Brain pericyte (primary cell): ENCODE results near the gene GPR101.

Source experiments
- DNase-seq: peaks from one replicate; pipeline ENCODE4 v3.0.0-alpha.2; 2012; ENCODE audit warnings: low read depth, low spot score

The GPR101 gene, protein sequence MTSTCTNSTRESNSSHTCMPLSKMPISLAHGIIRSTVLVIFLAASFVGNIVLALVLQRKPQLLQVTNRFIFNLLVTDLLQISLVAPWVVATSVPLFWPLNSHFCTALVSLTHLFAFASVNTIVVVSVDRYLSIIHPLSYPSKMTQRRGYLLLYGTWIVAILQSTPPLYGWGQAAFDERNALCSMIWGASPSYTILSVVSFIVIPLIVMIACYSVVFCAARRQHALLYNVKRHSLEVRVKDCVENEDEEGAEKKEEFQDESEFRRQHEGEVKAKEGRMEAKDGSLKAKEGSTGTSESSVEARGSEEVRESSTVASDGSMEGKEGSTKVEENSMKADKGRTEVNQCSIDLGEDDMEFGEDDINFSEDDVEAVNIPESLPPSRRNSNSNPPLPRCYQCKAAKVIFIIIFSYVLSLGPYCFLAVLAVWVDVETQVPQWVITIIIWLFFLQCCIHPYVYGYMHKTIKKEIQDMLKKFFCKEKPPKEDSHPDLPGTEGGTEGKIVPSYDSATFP

DNA sequence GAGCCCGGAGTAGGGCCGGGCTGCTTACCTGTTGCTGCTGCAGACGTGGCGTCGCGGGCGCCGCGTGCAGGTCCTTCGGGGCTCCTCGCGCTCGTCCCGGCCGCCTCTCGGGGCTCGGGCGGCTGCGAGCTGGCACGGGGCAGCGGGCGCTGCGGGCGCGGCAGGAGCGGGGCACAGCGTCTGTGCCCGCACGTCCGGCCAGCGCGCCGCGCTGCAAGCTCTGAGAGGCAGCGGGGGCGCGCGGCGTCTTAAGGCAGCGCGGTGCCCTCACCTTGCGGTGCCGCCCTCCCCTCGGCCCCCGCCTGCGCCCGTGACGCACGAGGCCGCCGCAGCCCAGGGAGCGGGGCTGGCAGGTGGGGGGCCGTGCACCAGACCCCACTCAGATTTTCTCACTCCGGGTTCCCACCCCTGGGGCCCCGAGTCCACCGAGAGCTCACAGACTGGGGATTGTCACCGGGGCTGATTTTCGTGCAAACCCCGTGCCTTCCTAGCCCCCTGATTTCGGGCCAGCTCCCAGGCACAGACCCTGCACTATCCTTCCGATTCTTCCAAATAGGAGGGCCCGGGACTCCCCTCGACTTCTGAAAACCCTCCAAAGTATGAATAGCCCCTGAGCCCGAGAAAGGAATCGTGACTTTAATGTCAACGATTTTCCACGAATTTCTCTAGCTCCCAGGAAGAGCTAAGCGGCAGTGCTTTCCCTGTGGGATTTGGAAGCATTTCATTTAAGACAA lies at the start of gene GPR101:
TSS of gene GPR101 (minus strand) at position 222 of the 734 bp plus-strand sequence. CDS start 2,321 bp downstream, outside the sequence.
- no peak for DNase-seq

DNA sequence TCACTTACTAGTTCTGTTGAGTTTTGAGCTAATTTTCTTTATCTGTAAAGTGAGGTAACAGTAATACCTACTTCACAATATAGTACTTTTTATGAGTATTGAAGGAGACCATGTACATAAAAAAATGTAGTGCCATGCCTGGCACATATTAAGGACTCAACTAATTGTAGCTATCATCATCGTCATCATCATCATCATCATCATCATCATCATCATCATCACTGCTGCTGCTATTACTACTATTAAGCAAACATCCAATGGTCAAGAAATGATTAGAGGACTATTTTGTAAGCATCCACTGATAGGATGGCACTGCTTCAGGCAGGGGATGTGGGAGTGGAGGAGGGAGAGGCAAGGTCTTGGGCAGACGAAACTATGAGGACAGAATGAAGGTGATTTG lies 47.4 kb upstream of the GPR101 start:
- DNase-seq = no peak

DNA sequence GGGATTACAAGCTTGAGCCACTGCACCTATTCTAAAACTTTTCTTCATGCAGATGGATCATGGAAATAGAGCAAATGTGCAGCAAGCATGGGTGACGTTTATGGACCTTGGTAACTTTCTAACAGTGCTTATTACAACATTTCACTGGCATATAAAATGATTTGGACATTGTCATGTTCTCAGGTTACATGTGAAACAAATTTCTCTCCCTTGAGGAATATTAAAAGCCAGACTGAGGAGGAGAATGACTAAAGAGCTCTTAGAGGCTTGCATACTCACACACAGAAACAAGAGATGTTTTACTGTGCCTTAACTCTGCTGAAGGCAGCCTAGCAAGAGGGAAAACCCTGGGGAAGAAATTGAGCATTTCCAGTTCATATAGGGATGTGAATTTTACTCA lies 38.6 kb upstream of the GPR101 start:
- DNase-seq = no peak

DNA sequence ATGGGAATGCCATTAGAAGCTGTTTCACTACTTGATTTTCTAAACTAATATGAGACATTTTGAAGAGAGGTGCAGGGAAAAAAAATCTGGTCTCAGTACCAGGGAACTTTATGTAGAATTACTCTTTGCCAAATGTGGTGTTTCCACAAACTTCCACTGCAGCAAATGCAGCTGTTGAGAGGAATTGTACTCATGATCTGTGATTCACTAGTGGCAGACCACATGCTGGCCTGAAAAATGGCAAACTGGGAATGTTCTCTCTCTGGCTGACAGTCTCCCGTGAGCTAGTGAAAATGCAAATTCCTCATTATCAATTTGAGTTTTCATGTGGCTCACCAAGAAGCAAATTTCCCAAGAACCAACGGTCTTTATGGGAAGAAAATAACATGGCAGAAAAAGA lies 37.8 kb upstream of the GPR101 start:
- no peak for DNase-seq

DNA sequence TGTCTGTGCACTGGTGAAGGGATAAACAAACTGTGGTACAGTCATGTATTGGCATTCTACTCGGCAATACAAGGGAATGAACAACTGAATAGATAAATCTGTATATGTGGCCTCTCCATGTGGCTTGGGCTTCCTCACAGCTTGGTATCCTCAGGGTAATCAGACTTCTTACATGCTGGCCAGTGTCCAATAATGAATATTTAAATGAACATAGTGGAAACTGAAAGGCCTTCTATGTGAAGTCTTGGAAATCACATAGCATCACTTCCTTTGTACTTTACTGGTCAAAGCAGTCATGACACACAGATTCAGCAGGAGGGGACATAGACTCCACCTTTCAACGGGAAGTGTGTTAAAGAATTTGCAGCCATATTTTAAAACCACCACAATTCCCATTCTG lies 33.4 kb upstream of the GPR101 start:
- DNase-seq = no peak

DNA sequence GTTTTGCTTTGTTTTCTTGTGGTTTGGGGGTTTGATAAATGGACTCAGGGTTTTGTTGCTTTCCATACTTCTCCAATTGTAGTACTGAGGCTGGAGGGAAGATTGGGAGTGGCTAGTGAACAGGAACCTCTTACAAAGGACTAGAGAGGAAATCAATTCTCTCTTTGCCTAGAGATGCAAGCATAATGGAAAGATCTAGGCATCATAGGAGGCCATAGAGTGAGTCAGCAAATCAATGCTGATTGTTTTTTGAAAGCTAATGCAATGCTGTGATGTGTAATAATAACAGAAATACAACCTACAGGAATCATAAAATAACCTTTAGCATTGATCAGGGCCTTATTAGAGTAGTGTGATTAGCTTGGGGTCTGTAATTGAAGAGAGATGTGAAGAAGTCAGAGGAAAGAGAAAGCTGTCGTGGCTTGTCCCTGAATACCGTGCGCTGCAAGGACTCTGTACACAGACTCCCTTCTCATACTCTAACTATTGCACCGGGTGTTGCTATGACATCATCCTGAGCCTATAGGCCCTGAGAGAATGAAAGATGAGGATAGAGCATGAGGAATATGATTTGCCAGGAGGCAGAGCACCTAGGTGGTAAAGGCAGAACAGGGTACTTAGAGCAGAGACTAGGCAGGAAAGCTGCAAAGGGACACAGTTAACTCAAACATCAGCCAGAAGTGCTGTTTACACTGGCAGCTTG lies 29.3 kb upstream of the GPR101 start:
- no peak for DNase-seq

DNA sequence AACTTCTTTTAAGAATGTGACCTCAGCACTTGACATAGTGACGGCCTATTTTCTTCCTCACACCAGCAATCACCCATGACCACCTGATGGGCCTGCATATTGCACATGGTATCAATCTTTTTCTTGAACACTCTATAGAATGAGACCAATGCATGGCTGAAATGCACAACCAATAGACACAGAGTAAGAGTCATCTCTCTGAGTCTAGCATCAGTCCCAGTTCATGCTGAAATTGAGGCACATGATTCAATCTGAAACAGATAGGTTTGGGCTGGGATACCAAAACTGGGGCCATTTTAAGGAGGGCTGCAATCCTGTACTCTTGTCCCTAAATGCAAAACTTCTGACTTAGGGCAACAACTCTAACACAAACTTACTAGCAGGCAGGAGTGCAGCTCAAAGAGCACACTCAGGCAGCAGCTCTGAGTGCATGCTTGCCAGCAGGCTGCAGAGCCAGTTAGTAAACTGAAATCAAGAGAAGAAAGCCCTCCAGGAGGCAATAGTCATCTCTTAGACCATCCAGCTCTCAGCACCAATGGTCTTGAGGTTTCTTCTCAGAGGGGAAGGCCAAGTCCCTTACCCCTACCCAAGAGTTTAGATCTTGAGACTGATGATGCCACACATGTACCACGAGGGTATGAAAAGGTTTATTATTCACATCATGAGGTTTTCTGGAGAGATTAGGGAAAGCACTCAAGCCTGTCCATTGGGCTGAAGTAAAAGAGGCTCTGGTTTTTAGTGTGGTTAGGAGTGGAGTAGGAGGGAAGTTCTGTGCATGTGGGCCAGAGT lies 24.7 kb upstream of the GPR101 start:
- no peak for DNase-seq

DNA sequence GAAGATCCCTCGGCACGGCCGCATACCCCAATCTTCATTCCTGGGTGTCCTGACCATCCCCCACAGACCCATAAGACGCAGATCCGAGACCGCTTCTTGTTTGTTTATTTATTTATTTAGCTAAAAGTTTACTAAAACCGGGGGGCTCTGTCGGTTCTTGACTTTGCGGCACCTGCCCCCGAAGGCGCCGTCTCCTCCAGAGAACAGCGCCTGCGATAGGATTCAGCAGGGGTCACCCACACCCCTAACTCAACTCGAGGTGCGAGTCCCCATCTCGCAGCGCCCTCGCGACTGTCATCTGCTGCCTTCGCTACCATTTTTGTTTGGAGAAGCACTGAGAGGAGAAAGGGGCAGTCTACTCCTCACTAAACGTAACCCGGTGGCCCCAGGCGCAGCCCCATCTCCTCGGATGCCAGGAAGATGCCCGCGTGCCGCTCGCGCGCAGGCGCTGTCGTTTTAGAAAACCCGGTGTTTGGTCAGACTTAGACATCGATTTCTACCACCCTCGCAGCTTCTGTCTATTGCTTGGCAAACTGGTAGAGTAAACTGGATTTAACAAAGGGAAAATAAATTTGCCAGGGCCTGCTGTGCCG lies 18.9 kb upstream of the GPR101 start:
- no peak for DNase-seq

DNA sequence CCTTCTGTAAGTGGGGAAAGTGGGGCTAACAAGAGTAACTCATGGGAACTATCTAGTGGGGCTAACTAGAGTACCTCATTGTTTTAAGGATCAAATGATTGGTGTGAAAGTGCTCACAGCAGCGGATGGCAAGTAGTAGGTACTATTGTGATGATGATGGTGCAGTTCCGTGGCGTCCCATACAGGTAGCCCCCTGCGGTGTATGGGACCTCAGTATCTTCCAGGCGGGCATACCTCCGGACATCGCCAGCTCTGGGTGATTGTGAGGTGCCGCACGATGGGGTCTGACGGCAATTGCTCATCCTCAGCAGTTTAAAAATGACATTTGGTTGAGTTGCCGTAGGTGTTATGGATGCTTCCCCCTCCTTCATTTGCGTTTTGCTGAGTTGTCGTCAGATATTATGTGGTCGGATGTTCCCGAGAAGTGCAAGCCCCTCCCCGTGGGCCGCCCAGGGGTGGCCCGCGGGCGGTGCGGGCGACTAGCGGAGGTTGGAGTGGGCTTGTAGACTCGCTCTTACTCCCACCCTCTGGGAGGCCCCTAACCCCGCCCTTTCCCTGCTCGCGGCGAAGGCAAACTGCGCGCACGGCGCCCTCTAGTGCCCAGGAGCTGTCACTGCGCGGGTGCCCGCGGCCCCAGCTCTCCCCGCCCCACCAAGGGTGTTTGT lies 18.3 kb upstream of the GPR101 start:
- peak; percentile 8 for DNase-seq

DNA sequence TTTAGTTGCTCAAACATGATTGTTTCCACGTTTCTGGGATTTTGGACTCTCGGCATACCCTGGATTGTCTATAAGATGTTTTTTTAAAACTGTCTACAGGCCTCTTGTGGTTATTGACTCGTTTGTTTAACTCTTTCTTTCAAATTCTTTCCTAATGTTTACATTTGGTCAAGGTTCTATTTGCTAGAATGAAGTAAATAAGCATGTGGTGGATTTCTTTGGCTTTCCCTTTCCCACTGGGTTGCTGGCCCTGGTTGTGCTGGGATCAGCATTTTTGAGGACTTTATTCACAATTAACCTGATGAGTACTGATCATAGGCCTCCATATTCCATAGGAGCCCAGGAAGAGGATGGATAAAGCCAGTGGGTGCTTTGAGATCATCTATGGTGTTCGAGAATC lies 11.1 kb upstream of the GPR101 start:
- DNase-seq = no peak

DNA sequence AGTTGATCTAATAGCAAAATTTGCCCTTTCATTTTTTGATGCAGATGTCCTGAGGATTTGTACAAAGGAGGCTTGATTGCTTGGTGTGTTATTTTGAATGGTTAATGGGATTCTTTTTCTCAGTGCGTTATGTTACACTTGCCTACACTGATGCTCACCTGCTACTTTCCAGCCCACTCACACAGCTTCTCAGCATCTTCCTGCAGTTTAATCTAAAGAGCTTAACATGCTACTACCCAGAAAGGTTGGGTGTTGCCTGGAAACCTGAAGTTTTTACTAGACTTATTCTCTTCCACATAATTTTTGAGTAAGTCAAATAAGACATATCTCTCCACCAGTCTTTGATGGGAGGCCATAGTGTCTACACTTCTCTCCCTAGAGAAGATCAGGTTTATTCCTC lies 9.9 kb upstream of the GPR101 start:
- DNase-seq = no peak

DNA sequence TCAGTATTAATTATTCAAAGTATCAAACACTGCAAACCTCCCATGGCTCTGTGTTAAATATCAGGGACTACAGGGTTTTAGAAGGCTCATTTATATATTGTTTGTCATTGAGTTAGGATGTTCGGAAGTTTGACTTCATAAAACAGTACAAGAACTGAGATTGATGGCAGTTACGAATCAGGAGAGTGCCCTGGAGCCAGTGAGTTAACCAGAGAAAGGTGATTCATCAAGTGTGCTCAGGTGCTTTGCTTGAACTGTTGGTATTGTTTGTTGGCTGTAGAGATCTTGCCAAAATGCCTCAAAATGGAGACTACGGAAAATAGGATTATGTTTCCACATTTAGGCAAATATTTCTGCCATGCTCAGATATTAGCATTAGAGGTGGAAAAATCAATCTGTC lies 7.5 kb upstream of the GPR101 start:
- no peak for DNase-seq

DNA sequence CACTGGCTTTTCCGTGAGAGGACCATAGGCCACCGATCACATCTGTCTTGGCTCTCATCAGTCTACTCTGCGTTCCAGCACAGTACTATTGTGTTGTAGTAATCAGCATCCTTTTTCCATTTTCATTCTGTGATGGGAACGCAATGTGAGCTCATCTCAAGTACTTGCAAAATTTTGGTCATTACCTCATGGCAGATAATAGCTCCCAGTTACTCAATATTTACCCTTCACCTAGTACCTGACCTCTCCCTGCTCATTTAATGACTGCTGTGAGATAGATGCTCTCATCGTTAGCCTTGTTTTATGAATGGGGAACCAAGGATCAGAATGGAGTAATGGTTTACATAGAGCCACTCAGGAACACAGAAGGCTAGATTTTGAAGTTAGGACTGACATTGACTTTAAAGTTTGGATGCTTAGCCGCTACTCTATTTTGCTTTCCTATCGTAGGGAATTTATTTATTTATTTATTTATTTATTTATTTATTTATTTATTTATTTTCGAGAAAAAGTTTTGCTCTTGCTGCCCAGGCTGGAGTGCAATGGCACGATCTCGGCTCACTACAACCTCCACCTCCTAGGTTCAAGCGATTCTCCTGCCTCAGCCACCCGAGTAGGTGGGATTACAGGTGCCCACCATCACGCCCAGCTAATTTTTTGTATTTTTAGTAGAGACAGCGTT lies 6.5 kb upstream of the GPR101 start:
- no peak for DNase-seq

DNA sequence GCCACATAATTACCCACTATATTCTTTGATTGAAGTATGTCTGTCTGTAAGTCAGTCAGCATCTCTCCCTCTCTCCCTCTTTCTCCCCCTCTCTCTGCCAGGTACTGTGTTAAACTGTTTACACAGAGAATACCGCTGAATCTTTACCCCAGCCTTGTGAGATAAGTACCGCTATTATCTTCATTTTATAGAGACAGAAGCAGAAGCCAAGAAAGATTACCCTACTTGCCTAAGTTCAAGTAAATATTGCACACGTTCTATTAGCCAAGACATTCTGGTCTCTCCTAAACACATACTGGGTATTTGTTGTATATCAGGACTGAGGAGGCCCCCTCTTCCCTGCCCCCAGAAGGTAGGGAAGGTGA lies 695 bp upstream of the GPR101 start:
- no peak for DNase-seq

DNA sequence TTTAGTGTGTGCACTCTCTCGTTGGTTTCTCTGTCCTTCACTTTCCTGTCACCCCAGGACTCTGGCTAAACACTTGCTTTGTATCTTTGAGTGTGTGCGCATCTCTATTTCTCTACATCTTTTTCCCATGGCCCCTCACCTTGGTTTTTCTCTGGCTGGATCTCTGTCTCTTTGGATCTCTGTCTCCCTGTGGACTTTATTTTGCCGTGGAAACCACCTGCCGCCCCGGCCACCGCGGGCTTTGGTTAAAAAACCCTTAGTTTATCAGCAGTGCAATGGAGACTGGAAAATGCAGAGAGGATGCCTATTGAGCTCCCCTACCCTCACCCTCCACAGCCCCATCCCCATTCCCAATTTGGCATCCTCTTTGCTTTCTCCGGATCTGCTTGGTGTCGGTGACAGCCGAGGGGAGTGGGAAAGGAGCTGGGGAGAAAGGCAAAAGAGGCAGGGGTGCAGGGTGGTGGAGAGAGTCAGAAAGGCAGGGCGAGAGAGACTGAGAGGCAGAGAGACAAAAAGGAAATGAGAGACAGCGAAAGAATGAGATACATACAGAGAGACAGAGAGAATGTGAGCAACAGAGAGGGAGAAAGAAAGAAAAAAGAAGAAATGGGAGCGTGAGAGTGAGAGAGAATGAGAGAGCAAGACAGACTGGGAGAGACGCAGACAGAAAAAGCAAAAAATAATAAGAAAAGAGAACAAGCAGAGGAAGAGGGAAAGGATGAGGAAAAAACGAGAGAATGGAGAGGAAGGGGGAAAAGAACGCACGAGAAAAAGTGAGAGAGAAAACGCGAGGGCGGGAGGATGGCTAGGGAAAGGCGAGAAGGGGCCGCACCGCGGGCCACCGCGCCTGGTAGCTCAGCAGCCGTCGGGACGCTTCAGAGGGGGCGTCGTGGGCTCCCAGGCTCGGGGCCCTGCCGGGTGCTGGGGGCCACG lies 688 bp downstream of the GPR101 start:
- no peak for DNase-seq

DNA sequence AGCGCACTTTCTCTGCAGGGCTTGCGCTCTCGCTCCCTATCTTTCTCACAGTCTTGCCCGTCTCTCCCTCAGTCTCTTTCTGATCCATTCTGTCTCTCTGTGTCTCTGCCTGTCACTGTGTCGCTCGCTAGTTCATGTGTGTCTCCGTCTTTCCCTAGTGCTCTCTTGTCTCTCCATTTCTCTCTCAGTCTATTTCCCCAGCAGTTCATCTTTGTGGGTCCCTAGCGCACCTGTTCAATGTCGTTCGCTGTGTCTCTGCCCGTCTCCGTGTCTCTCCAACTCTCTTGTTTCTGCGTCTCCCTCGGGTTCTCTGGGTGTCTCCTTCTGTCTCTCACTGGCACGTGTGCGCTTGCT lies 1.5 kb downstream of the GPR101 start:
- DNase-seq = no peak

DNA sequence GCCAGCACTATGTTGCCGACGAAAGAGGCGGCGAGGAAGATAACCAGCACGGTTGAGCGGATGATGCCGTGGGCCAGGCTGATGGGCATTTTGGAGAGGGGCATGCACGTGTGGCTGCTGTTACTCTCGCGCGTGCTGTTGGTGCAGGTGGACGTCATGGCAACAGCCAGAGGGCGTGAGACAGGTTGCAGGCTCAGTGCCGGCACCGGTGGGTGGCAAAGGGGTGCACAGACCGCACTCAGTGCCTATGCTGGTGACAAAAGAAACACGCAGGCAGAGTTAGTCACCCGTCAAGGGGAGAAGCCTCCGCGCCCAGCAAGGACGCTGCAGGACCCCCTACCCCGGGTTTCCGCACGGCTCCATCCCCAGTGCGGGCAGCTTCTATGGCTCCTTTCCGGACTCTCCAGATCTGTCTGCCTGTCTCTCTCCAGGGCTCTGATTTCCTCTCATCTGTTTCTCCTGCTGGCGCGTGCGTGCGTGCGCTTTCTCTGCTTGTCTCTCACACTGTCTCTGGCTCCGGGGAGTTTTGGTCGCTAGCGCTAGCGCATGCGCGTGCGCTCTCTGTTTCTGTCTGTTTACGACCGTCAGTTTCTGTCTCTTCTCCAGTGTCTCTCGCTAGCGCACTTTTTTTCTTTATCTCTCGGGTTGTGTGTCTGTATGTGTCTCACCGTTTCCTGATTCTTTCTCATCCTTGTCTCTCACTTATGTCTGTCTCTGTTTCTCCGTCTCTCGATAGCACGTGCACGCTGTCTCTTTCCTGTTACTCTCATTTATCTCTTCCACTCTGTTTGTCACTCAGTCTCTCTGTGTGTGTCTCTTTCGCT lies 2.1 kb downstream of the GPR101 start:
- DNase-seq = no peak

DNA sequence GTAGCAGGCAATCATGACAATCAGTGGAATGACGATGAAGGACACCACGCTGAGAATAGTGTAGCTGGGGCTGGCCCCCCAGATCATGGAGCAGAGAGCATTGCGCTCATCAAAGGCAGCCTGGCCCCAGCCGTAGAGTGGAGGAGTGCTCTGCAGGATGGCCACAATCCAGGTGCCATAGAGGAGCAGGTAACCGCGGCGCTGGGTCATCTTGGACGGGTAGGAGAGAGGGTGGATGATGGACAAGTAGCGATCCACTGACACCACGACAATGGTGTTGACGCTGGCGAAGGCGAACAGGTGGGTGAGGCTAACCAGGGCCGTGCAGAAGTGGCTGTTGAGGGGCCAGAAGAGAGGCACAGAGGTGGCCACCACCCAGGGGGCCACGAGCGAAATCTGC lies 2.8 kb downstream of the GPR101 start:
- no peak for DNase-seq
